Small intestine (tissue), 7 donors: Measurements from ENCODE around the gene SLC43A1. TPM values are rescaled to one million over a fixed set of nuclear protein-coding genes. Genes with fewer than 3 reads are reported as not detected.

ENCODE experiments used
- DNase-seq, 2 donors: peaks; one replicate each; pipeline versions ENCODE4 v3.0.0 to v3.0.0-alpha.2; 2013
- FAIRE-seq: peaks from 2 replicates; lab custom pipeline; 2012; peaks lifted over from hg19 to GRCh38; lab: Jason Lieb, UNC
- H3K27ac ChIP-seq, 3 donors: one replicate each; pipeline ENCODE4 v1.5.1; 2013; ENCODE audit warnings: low read length in 2 of 3, mild to moderate bottlenecking in 2 of 3, control low read depth in 1 of 3, inconsistent platforms in 1 of 3, low read depth in 1 of 3, moderate library complexity in 1 of 3
- H3K27me3 ChIP-seq, 3 donors: one replicate each; pipeline ENCODE4 v1.6.1; 2013; ENCODE audit warnings: low read length in 3 of 3, inconsistent platforms in 1 of 3; ENCODE audit not compliant: control insufficient read depth in 3 of 3, insufficient read depth in 3 of 3
- H3K36me3 ChIP-seq, 3 donors: one replicate each; pipeline ENCODE4 v1.6.1; 2013; ENCODE audit warnings: low read length in 3 of 3, inconsistent platforms in 1 of 3, low read depth in 1 of 3, mild to moderate bottlenecking in 1 of 3, moderate library complexity in 1 of 3; ENCODE audit not compliant: control insufficient read depth in 3 of 3, insufficient read depth in 2 of 3
- H3K4me1 ChIP-seq, 3 donors: one replicate each; pipeline ENCODE4 v1.6.1; 2013; ENCODE audit warnings: low read length in 2 of 3, inconsistent platforms in 1 of 3, low read depth in 1 of 3, mild to moderate bottlenecking in 1 of 3, moderate library complexity in 1 of 3; ENCODE audit not compliant: control insufficient read depth in 3 of 3, insufficient read depth in 2 of 3
- H3K4me3 ChIP-seq, 3 donors: one replicate each; pipeline ENCODE4 v1.5.1; 2013; ENCODE audit warnings: low read length in 3 of 3, control low read depth in 1 of 3, inconsistent platforms in 1 of 3, low read depth in 1 of 3, mild to moderate bottlenecking in 1 of 3, moderate library complexity in 1 of 3
- H3K9me3 ChIP-seq, 2 donors: one replicate each; pipeline ENCODE4 v1.6.1; 2013; ENCODE audit warnings: low read depth in 1 of 2, low read length in 1 of 2; ENCODE audit not compliant: control insufficient read depth in 2 of 2, insufficient read depth in 1 of 2
- whole genome bisulfite sequencing, 3 donors: extraction: QIAGEN DNeasy Blood & Tissue Kit; methylation state at CpG; one replicate each; pipeline ENCODE4 v1.1.7; 2013; 5-methylcytosine and 5-hydroxymethylcytosine counted together
- polyA plus RNA-seq, 4 donors: library from polyadenylated mRNA; stranded (reverse) in 3 of 4; unstranded in 1 of 4; fragments of 200-250 nt in 3 of 4; fragments of 120-200 nt in 1 of 4; gene quantifications; one replicate each; pipeline versions ENCODE4 v1.2.1 to v1.2.3, GENCODE V29; 2013
- donor health status: healthy with polysubstance abuse.
- donor health status: control.
- donor health status: control.
- donor health status: Bipolar disorder and iron deficiency.
- donor health status: healthy.

Gene SLC43A1
- polyA plus RNA-seq, 4 donors, result 0.67 to 25.0 (median 7.9) TPM

DNA sequence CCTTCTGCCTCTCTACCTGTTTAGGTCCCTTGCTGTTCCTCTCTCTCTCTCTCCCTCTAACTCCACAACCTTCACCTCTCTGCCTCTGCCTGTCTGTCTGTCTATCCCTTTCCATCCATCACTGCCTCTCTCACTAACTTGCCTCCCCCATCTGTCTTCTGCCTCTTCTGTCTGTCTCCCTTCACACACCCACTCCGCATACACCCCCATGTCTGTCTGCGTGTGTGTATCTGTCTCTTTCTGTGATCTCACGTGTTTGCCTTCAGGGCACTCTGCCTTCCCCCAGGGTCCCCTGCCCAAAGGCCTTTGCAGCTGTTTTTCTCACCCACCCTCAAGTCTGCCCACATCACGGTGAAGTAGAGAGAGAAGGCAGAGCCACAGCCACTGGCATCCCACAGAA lies 47.2 kb downstream of the SLC43A1 start:
- no peak for DNase-seq
- Histone ChIP-seq H3K27ac (no peak overlapping the region), H3K27me3 (peaks cover 0 to 35% (median 0%) of the 10 kb centered on the region in 3 donors), H3K9me3 (no peaks in the 10 kb centered on the region), H3K4me3 (no peak overlapping the region), H3K36me3 (no peaks in the 10 kb centered on the region), H3K4me1 (no peaks in the 10 kb centered on the region)
- 69 to 82% (median 74%) methylated on average over 4 of the region's 4 CpGs for WGBS, 3 donors
- no peak for FAIRE-seq

DNA sequence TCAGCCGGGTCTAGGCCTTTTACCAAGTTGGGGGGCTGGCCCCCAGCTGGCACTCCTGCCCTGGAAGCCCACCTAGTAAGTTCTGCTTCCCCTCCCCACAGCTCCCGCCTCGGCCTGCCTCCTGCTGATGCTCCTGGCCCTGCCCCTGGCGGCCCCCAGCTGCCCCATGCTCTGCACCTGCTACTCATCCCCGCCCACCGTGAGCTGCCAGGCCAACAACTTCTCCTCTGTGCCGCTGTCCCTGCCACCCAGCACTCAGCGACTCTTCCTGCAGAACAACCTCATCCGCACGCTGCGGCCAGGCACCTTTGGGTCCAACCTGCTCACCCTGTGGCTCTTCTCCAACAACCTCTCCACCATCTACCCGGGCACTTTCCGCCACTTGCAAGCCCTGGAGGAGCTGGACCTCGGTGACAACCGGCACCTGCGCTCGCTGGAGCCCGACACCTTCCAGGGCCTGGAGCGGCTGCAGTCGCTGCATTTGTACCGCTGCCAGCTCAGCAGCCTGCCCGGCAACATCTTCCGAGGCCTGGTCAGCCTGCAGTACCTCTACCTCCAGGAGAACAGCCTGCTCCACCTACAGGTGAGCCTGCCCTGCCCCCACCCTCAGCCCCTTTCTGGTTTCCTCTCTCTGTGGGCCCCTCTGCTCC lies 47.9 kb downstream of the SLC43A1 start:
- H3K27me3 ChIP-seq, result peaks cover 0 to 42% (median 0%) of the 10 kb centered on the region in 3 donors
- WGBS, 3 donors, result 65 to 80% (median 78%) methylated on average over 23 of the region's 23 CpGs
- DNase-seq (no peak), FAIRE-seq (no peak)
- no peak overlapping the region for H3K4me3 ChIP-seq
- H3K4me1 ChIP-seq, result no peaks in the 10 kb centered on the region
- H3K9me3 ChIP-seq, result no peaks in the 10 kb centered on the region
- H3K36me3 ChIP-seq, result no peaks in the 10 kb centered on the region
- H3K27ac ChIP-seq, result no peak overlapping the region

GRCh38 chr11:57466680-57467079 lies 48.8 kb downstream of the SLC43A1 start:
- 44 to 61% (median 54%) methylated on average over 4 of the region's 4 CpGs for WGBS, 3 donors
- no peaks in the 10 kb centered on the region for H3K9me3 ChIP-seq
- peaks cover 0 to 51% (median 0%) of the 10 kb centered on the region in 3 donors for H3K27me3 ChIP-seq

GRCh38 chr11:57464539-57465181 lies 50.8 kb downstream of the SLC43A1 start:
- H3K4me3 ChIP-seq, result no peak overlapping the region
- FAIRE-seq (no peak), DNase-seq (no peak)
- 51 to 67% (median 60%) methylated on average over 27 to 30 of the region's 30 CpGs for WGBS, 3 donors
- no peak overlapping the region for H3K27ac ChIP-seq
- peaks cover 0 to 70% (median 2%) of the 10 kb centered on the region in 3 donors for H3K27me3 ChIP-seq
- H3K4me1 ChIP-seq, result peaks cover 0 to 9% (median 0%) of the 10 kb centered on the region in 3 donors
- no peaks in the 10 kb centered on the region for H3K36me3 ChIP-seq
- no peaks in the 10 kb centered on the region for H3K9me3 ChIP-seq

More at GRCh38 chr11:57466680-57467079, 48.8 kb downstream of the SLC43A1 start:
- Histone ChIP-seq H3K4me3 (no peak overlapping the region), H3K4me1 (no peaks in the 10 kb centered on the region), H3K27ac (no peak overlapping the region), H3K36me3 (no peaks in the 10 kb centered on the region)
- no peak for FAIRE-seq
- DNase-seq, result no peak

DNA sequence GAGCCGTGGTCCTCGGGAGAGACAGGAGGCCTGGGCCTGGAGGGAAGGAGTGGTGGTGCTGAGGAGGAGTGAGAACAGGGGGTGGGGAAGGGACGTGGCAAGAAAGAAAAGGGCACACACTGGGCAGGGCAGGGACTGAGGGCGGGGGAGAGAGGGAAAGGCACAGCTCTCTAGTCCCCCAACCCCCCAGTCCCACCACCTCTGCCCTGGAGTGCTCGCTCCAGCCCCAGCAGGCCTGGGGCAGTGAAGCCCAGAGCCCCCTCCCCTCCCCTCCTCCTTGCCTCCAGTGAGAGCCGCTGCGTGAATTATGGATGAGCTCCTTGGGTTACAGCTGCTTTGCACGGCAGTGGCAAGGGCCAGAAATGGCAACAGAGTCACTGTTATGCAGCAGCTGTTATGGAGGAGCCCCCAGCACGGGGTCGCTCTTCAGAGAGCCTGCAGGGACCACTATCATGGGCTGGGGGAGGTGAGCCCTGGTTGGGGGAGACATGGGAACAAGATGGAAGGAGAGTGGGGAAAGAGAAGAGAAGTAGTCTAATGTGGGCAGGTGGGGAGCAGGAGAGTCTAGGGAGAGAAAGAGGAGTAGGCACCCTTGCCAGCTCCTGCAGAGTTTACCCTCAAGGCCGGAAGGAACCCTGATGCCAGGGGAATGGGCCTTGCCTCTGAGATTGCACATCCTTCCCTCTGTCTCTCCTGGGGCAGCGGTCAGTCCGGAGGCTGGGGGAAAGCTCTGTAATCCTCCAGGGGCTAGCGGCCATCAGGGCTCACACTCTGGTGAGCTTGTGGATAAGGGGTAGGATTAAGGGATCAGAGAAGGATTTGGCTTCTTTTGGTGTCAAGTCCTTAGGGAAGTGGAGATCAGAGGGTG lies 51.6 kb downstream of the SLC43A1 start:
- 76 to 79% (median 79%) methylated on average over 12 to 14 of the region's 14 CpGs for WGBS, 3 donors
- Histone ChIP-seq H3K9me3 (no peaks in the 10 kb centered on the region), H3K4me1 (peaks cover 0 to 13% (median 0%) of the 10 kb centered on the region in 3 donors), H3K27me3 (peaks cover 0 to 74% (median 8%) of the 10 kb centered on the region in 3 donors), H3K27ac (no peak overlapping the region), H3K4me3 (no peak overlapping the region), H3K36me3 (no peaks in the 10 kb centered on the region)
- DNase-seq (no peak), FAIRE-seq (no peak)

- Histone ChIP-seq H3K27me3 (peaks cover 0 to 81% (median 9%) of the 10 kb centered on the region in 3 donors), H3K4me1 (peaks cover 0 to 23% (median 4%) of the 10 kb centered on the region in 3 donors), H3K4me3 (no peak overlapping the region), H3K36me3 (no peaks in the 10 kb centered on the region), H3K9me3 (no peaks in the 10 kb centered on the region), H3K27ac (no peak overlapping the region)
- no peak for FAIRE-seq
- DNase-seq, result no peak
- WGBS, 3 donors, result 75 to 85% (median 83%) methylated on average over 3 of the region's 3 CpGs
Measured at GRCh38 chr11:57462597-57462996, 52.9 kb downstream of the SLC43A1 start.

- no peak for FAIRE-seq
- peaks cover 0 to 26% (median 5%) of the 10 kb centered on the region in 3 donors for H3K4me1 ChIP-seq
- H3K27ac ChIP-seq, result no peak overlapping the region
- 41 to 64% (median 61%) methylated on average over 16 of the region's 16 CpGs for WGBS, 3 donors
- H3K27me3 ChIP-seq, result peaks cover 0 to 85% (median 10%) of the 10 kb centered on the region in 3 donors
- DNase-seq, result no peak
- no peak overlapping the region for H3K4me3 ChIP-seq
- no peaks in the 10 kb centered on the region for H3K36me3 ChIP-seq
- H3K9me3 ChIP-seq, result no peaks in the 10 kb centered on the region
Measured at GRCh38 chr11:57461841-57462489, 53.5 kb downstream of the SLC43A1 start.
